Activated CD4-positive, alpha-beta T cell treated with anti-CD3 and anti-CD28 coated beads for 24 hours (primary cell): Measurements from ENCODE around the gene GDF10.

Source experiments
- DNase-seq, 2 donors: peaks; one replicate each; pipeline ENCODE4 v3.0.0-alpha.2; 2020; ENCODE audit warnings: low read depth in 2 of 2

The GDF10 gene

DNA sequence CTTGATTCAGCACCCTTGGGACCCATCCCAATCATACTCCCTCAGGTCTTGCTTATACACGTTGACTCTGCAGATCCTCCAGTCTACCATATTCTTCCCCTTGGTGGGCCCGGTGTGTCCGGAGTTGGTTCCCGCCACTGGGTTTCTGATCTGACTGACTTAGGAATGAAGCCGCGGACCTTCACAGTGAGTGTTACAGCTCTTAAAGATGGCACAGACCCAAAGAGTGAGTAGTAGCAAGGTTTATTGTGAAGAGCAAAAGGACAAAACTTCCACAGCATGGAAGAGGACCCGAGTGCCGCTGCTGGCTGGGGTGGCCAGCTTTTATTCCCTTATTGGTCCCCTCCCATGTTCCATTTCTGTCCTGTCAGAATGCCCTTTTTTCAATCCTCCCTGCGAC, 5.9 kb upstream of the GDF10 start:
- no peak for DNase-seq

DNA sequence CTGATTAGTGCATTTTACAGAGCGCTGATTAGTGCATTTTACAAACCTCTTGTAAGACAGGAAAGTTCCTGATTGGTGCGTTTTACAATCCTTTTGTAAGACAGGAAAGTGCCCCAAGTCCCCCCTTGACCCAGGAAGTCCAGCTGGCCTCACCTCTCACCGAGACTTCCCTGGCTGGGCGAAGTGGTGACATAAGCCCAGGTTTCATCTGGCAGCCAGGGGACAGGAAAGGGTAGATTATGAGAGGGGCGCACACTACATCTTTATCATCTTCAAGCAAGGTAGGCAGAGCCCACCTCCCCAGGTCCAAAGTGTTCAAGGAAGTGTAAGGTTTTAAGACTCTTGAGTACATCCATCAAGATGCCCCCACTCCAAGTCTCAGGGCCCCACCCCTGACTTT, 5.5 kb upstream of the GDF10 start:
- DNase-seq, result no peak

DNA sequence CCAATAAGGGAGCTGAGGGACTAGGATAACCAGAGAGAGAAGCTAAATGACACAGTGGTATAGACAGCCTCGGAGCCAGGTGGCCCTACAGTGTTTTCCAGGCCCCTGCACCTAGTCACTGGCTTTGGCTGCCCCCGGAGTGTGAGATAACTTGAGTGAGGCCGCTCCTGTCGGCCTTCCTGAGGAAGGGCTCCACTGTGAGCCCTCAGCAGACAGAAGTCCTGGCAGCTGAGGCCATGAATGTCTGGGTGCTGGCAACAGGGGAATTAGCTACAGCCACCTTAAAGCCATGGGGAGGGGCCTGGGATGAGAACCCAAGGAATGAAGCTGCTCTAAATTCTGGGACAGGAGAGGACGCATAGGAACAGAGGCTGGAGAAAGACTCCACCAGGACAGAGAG, 4.6 kb upstream of the GDF10 start:
- DNase-seq, result no peak

DNA sequence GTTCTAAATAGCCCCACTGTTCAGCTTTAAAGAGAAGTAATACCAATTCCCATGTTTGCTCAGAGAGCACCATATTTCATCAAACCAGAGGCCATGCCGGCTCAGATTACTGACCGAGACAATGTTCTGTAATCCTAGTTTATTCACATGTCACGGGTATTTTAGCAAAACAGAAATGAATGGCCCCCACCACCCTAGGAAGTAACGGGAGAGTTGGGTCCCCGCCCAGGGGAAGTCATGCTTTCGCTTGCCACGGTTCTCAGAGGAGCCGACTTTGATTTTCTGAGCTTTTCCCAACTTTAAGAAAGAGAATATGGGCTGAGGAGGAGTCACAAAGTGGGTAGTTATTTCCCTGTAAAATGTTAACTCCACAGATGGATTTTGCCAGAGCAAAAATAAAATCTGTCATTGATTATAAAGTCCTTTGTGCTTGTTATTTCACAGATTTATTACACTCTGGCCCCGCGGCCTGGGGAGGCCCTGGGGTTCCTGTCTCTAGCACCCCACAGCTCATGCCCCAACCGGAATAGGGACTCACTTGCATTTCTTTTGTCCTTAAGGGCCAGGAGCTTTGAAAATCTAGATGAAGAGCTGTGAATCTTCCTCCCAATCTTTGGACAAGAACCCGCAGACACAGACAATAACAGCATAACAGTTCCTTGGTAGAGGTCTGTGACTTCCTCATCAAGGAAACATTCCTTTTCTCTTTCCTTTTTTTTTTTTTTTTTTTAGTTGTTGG, 3.7 kb upstream of the GDF10 start:
- no peak for DNase-seq

DNA sequence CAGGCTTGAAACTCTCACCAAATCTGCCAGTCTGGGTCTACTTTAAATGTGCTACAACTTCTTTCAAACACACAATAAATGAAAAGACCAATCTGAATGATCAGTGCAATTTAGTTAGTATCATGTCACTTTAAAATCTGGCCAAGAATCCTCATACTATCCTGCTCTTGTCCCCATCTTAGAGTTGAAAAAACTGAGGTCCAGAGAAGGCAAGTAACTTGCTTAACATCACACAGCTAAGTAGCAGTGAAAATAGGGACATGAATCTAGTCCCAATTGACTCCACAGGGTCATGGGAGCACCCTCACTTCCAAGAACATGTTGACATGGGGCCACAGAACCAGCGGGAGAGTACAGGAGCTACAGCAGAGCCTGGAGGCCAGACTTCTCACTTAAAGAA, 3.1 kb upstream of the GDF10 start:
- DNase-seq, result no peak

DNA sequence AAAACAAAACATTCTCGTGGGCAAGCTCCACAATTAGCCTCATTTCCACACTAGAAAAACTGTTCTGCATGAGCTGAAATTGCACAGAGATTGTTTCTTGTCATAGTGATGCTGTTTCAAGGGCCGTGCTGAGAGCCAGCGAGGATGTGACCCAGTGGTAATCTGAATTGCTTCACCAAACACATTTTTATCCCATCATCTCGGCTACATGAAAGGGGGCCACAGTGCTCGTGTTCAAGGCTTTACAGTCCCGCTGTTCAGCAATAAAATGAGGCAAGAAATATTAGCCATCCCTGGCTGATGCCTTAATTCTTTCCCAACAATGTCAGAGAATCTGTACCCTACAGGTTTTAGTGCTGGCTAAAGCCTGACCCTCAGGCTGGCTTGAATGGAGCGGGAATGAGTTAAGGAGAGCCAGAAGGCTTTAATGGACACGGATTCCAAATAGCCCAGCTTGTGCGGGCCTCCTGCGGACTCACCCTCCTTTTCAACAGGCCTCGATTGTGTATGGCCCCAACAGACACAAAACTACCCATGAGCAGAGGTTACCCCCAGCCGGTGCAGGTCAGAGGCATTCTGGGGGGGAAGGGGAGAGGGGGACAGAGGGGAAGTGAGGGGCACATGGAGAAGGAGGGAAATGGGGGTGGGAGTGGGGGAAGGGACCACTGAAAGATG, 2.0 kb upstream of the GDF10 start:
- DNase-seq, result no peak

DNA sequence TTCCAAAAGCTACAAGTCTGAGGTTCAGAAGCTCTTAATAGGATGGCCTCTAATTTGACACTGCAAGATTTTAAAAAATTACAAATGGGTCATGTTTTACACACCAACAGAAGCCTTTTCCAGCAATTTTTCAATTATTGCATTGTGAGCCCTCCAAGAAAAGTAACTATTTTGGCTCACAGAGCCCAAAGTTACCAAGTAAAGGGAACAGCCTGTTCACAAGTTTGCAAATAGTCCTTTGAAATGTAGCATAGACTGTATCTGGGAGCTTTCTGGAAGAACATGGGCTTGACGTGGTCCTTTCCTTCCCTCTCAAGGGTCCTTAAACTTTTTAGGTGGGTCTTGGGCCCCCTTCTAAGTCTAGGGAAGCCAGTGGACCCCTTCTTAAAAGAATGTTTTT, 1.3 kb upstream of the GDF10 start:
- no peak for DNase-seq

DNA sequence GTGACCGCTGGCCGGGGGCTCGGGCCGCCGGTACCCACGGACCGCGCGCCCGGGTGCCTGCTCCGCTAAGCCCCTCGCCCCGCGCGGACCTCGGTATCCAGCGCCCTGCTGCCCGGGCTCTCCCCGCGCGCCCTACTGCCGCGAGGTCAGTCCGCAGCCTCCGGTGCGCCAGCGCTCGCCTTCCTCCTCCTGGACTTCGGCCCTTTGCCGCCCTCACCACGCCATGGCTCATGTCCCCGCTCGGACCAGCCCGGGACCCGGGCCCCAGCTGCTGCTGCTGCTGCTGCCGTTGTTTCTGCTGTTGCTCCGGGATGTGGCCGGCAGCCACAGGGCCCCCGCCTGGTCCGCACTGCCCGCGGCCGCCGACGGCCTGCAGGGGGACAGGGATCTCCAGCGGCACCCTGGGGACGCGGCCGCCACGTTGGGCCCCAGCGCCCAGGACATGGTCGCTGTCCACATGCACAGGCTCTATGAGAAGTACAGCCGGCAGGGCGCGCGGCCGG, 483 bp downstream of the GDF10 start:
- DNase-seq, result no peak

DNA sequence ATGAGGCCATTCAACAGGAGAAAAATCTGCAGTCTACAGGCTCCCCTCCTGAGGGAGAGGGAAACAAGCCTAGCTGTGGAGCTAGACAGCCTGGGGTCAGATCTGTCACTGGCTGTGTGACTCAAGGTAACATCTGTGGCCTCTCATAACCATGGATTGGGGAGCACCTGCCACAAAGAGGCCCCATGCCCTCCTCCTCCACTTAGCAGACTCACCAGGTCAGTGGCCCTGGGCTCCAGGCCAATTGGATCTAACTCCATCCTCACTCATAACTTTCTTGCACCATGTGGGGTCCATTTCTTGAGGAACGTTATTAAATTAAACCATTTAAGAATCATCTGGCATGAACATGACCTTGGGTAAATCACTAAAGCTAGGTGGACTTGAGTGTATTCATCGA, 1.8 kb downstream of the GDF10 start:
- no peak for DNase-seq

DNA sequence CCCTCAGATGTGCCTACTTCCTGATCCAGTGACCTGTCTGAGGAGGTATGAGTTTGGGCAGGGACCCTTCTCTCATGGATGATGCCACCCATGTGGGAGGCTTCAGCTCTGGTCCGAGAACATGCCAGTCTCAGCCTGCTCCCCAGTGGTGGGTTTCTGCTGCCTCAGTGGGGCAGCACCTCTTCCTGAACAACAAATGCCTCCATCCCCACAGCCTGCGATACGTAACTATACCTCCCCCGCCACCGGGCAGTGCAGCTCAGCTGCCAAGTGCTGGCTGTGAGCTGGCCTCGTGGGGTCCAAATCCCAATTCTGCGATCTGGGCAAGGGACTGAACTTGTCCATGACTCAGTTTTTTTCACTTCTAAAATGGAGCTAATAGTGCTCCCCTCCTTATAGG, 3.1 kb downstream of the GDF10 start:
- no peak for DNase-seq

DNA sequence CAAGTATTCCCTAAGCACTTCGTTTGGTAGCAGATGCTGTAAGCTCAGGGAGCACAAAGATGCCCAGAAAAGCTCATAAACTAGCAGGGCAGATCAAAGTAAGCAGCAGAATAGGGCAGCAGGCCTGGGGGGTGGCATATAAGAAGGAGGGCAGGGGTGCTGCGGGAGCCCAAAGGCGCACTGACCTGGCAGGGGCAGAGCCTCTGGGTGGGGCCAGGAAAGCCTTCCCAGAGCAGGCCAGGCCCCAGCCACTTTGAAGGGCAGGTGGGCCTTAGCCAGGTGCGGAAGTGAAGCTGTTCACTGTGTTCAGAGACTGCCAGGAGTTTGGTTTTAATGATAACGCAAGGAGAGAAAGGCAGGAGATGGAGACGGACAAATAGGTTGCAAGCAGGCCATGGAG, 3.9 kb downstream of the GDF10 start:
- DNase-seq, result no peak

DNA sequence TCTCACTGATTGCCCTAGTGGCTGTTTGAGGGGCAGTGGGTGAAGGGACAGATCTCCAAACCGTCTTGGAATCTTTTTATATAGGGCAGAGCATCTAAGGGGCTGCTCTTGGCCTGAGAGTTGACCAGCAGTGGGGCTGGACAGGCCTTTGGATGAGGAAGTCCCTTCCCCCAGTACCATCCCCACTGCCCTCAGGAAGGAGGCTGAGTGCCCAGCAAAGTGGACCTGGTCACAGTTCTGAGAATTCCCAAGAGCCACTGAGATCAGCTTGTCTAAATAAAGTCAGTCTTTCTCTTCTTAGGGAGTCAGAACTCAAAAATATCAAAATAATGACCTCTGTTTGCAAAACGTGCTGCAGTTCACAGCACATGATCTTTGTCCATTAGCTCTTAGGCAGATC, 5.6 kb downstream of the GDF10 start:
- DNase-seq, result no peak

DNA sequence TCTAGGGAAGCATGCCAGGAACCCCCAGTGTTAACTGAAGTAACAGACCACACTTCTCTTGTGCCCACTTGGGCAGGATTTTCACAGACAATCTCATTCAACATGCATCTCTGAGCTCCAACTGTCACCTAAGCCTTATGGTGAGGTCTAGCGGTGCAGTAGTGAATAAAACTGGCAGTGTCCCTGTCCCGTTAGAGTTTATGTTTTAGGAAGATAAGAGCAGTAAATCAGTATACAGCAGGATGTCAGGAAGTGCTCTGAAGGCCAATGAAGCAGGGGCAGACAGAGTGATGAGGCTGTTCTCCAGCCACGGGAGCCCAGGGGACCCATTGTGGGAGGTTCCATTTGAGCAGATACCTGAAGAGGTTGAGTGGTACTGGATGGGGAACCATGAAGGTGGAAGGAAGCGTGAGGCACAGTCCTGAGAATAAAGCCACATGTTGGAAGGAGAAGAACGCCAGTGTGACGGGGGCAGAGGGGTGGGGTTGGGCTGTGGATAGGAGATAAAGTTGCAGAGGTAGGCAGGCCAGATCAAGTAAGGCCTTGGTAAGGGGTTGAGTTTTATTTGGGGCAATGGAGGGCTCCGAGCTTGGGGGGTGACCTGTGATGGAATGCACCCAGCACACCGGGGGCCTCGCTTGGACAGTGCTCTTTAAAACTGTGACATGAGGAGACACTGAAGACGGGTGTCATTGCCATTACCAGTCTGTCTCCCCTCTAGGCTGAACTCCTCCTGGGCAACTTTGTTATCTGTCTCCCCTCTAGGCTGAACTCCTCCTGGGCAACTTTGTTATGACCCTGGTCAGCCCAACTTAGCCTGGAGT, 6.6 kb downstream of the GDF10 start:
- DNase-seq, result no peak

DNA sequence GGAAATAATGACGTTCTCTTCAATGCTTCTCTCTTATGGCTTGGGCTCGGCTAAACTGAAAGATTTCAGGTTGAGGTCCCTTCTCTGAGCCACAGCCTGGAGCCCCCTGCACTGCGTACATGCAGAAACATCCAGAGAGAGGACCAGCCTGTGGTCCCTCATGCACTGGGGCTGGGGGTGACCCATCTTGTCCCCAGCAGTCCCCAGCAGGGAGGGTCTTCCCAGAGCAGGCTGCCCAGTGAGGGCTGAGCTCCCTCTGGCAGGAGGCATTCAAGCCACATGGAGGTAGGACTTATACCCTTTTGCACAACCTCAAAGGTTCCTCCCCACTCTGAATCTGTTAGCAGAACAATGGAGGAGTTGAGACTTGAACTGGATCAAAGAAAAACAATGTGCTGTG, 7.4 kb downstream of the GDF10 start:
- DNase-seq, result no peak

DNA sequence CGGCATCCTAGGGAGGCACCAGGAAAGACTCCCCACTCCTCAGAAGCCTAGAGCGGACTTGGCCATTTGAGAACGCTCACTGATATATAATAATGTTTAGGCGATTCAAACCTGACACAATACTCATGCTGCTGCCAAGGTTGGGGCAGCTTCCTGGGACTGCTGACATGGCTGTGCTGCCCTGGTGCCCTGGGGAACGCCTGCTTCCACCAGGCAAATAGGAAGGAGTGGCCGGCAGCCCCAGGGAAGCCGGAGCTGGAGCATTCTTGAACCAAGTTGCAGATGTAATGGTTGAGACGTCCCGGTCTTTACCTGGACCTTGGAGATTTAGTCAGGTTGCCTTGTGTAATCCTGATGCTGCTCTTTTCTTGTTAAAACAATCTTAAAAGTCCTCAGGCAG, 8.8 kb downstream of the GDF10 start:
- DNase-seq, result no peak

DNA sequence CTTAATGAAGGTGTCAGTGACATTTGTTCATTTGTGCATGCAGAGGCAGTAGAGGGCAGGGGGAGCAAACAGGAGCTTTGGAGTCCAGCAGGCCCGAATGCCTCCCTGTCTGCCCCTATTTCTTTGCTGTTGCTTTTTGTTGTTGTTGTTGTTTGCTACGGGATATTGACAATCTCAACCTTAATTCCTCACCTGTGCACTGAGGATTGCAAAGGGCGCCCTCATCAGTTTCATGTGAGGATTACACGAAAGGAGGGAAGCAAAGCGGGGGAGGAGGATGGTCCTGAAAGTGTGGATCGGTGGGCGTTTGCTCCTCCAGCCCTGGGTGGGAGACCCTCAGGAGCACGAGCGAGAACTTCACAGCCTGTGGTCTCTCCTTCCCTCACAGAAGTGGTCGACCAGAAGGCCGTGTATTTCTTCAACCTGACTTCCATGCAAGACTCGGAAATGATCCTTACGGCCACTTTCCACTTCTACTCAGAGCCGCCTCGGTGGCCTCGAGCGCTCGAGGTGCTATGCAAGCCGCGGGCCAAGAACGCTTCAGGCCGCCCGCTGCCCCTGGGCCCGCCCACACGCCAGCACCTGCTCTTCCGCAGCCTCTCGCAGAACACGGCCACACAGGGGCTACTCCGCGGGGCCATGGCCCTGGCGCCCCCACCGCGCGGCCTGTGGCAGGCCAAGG, 9.6 kb downstream of the GDF10 start:
- DNase-seq, result no peak

DNA sequence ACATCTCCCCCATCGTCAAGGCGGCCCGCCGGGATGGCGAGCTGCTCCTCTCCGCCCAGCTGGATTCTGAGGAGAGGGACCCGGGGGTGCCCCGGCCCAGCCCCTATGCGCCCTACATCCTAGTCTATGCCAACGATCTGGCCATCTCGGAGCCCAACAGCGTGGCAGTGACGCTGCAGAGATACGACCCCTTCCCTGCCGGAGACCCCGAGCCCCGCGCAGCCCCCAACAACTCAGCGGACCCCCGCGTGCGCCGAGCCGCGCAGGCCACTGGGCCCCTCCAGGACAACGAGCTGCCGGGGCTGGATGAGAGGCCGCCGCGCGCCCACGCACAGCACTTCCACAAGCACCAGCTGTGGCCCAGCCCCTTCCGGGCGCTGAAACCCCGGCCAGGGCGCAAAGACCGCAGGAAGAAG, 10.1 kb downstream of the GDF10 start:
- no peak for DNase-seq

DNA sequence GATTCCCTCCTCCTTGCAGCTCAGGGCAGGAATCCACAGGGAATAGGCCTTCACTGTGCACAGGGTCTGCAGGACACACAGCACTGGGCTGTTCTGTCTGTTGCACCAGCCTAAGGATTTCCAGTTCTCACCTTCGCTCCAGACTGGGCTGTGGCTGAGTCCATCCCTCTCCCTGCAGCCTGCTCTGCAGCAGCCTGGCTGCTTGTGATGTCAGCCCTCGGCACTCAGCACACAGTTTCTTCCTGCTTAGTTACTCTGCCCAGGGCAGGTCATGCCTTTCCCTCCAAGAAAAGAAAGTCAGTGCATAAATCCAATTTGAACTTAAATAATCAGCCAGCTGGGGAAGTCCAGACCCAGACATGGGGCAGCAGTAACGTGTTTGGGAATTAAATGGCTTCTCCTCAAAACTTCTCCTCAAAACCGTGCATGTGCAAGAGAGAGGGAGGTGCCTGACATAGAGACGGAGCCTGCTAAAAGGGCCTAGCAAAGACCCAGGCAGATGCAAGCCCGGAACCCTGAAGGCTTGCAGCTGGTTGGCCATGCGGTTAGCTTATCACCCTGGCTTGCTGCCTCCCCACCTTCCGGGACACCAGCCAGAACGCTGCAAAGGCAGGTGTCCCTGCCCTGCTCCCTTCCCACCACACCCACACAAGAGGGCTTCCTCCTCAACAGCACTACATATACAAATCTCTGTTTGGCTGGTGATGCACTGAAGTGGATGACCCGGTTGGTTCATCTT, 11.4 kb downstream of the GDF10 start:
- no peak for DNase-seq

DNA sequence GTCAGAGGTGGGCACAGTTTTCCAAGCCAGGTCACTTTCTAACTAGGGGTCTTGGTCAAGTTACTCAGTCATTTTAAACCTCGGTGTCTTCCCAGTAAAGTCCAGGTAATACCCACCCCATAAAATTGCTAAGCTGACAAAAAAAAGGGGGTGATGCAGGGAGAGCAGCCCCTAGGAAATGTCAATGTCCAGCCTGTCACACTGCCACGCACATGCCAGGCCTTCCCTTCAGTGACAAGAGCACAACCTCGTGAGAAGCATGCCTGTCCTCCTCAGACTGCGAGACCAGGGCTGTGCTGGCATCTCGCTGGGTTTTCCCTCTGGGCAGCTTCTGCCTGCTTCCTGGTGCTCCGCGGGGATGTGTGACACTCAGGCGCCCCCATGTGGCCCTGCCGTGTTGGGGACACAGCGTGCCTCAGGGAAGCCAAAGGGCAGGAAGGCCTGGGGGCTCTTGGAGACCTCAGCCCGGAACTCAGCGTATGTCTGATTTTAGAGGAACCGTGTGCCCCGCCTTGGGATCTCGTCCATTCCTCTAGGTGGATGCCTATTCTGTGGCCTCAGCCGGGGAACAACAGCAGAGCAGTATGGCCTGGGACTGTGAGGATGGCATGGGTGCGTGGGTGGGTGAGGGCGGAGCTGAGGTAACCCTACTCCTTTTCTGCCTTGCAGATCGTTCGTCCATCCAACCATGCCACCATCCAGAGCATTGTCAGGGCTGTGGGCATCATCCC, 12.1 kb downstream of the GDF10 start:
- DNase-seq, result peak; percentile 78 to 79

DNA sequence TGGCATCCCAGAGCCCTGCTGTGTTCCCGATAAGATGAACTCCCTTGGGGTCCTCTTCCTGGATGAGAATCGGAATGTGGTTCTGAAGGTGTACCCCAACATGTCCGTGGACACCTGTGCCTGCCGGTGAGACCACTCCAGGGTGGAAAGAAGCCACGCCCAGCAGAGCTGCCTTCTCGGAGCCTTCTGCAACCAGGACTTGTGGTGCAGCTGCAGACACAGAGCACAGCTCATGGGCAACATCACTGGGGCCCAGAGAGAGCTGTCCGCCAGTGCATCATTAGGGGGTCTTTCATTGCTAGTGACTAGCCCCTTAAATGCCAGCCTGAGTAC, 12.6 kb downstream of the GDF10 start:
- no peak for DNase-seq

DNA sequence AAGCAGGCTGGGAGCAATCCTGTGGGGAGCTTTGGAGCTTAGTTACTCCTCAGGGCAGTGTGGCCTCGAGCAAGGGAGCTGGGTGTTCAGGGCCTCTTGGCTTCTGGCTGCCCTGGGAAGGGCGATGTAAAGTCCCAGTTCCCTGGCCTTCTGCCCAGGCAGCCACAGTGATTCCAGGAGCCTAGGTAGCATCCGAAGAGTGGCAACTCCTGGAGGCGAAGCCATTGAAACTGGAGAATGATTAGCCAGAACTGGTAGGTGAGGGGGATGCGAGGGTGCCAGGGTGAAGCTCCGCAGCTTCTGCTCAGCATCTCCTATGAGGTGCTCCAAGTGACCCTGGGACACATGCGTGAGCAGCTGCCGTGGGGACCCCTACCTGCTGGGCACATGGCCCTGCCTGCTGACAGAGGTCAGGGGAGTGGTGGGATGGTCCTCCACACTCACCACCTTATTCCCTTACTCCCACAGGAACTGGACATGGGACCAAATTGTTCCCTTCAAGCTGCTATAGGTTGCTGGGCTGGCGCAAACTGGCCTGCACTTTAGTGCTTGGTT, 14.5 kb downstream of the GDF10 start:
- DNase-seq, result no peak
